Right renal pelvis (tissue), 4 donors: ENCODE results near the gene RIPOR1. TPM values are rescaled to one million over a fixed set of nuclear protein-coding genes. Genes with fewer than 3 reads are reported as not detected.

Source experiments
- DNase-seq, 4 donors: peaks; one replicate each; pipeline ENCODE4 v3.0.0-alpha.2; 2013; ENCODE audit warnings: low read depth in 4 of 4, low spot score in 3 of 4, missing footprints in 1 of 4
- polyA plus RNA-seq, 4 donors: library from polyadenylated mRNA; unstranded; fragments of 120-200 nt; gene quantifications; one replicate each; pipeline ENCODE4 v1.2.1, GENCODE V29; 2013; ENCODE audit not compliant: insufficient read length in 4 of 4

Gene RIPOR1
- polyA plus RNA-seq, 4 donors: 110 to 137 (median 117) TPM

DNA sequence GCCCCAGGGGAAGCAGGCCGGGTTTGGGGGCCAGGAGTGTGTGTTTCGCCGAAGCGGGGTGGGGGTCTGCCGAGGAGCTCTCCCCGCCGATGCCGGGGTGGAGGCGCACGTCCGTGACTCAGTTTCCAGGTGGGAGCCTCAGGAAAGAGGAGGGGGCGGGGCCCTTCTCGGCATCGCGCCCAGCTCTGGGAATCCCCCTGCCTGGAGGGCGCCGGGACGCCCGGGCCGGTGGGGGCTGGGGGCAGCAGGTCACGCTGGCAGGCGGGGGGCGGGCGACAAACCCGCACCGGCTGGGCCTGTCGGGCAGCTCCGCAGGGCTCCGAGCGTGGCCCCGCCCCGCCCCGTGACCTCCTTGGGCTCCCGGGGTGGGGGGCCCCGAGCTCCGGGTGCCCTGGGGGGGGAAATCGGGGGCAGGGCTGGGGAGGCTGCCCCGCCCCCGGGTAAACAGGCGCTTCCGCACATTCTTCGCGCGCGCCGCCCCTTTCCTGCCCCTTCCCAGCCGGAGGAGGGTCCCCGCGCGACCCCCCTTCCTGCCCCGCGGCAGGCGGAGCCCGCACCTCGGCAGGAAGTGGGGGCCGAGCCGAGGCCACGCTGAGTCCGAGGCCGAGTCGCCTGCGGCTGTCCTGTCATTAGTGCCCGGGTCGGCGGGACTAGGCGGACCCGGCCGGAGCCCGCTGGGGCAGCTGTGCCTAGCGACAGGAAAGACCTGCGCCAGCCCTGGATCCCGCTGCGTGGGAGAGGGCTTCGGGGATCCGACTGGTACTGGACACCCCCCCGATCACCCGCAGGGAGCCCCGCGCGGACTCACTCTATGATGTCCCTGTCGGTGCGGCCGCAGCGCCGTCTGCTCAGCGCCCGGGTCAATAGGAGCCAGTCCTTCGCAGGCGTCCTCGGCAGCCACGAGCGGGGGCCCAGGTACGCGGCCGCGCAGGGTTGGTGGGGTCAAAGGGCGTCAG is 9.3 kb downstream of the RIPOR1 start:
- no peak for DNase-seq

DNA sequence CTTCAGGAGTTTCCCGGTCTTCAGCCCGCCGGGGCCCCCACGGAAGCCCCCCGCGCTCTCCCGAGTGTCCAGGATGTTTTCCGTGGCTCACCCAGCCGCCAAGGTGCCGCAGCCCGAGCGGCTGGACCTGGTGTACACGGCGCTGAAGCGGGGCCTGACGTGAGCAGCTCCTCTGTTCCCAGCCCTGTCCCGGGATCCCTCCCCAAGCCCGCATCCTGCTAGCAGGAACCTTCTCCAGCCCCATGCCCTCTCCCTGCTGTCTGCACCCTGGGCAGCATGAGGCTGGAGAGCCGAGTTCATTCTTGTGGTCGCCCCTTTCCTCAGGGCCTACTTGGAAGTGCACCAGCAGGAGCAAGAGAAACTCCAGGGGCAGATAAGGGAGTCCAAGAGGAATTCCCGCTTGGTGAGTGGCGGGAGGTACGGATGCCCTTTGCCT is 10.1 kb downstream of the RIPOR1 start:
- no peak for DNase-seq

DNA sequence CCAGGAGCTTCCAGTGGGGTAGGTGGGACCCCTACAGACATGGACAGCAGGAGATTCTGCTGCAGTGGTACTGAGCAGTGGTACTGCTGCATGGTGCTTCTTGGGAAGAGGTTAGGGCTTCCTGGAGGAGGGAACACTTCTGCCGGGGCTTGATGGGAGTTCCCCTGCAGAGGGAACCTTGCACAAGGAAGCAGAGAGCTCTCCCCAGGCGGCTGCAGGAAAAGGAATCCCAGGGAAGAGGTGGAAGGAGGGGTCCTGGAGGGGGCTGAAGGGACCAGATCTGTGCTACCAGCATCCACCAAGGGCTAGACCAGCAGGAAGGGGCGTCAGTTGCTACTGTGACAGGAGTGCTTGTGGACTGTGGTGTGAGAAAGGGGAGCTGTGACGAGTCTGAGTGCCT is 10.6 kb downstream of the RIPOR1 start:
- no peak for DNase-seq

DNA sequence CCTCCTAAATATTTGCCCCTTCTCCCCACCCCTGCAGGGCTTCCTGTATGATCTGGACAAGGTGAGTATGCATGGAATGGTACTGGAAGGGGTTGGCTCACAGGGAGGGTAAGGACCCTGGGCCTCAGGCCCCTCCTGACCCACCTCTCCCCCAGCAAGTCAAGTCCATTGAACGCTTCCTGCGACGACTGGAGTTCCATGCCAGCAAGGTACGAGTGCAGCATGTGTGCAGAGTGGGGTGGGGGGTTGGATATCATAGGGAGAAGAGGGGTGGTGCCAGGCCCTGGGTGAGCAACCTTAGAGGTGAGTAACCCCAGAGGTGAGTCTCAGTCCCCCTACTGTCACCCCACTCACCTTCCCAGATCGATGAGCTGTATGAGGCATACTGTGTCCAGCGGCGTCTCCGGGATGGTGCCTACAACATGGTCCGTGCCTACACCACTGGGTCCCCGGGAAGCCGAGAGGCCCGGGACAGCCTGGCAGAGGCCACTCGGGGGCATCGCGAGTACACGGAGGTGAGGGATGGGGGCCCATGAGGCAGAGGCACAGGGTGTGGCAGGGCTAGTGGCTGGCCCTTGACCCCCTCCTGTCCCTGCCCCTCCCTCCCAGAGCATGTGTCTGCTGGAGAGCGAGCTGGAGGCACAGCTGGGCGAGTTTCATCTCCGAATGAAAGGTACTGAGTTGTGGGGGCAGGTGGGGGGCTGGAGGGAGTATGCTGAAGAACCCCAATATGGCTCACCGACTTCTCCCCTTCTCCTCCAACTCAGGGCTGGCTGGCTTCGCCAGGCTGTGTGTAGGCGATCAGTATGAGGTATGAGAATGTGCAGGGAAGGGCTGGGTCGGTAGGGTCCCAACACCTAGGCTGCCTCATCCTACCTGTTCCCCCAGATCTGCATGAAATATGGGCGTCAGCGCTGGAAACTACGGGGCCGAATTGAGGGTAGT is 11.3 kb downstream of the RIPOR1 start:
- no peak for DNase-seq

- DNase-seq: no peak
Observed at GRCh38 chr16:67540756-67541155, 12.1 kb downstream of the RIPOR1 start.

DNA sequence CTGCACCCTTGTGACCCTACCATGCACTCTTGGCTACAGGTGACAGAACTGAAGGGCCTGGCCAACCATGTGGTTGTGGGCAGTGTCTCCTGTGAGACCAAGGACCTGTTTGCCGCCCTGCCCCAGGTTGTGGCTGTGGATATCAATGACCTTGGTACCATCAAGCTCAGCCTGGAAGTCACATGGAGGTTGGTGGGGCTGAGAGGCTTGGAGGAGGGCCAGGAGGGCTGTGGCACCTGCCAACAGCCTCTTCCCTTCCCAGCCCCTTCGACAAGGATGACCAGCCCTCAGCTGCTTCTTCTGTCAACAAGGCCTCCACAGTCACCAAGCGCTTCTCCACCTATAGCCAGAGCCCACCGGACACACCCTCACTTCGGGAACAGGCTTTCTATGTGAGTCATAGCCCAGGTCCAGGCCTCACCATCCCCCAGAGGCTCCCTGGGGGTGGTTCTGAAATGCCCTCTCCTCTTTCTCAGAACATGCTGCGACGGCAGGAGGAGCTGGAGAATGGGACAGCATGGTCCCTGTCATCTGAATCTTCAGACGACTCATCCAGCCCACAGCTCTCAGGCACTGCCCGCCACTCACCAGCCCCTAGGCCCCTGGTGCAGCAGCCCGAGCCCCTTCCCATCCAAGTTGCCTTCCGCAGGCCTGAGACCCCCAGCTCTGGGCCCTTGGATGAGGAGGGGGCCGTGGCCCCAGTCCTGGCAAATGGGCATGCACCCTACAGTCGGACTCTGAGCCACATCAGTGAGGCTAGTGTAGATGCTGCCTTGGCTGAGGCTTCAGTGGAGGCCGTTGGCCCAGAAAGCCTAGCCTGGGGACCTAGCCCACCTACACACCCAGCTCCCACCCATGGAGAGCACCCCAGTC is 13.0 kb downstream of the RIPOR1 start:
- DNase-seq: no peak

DNA sequence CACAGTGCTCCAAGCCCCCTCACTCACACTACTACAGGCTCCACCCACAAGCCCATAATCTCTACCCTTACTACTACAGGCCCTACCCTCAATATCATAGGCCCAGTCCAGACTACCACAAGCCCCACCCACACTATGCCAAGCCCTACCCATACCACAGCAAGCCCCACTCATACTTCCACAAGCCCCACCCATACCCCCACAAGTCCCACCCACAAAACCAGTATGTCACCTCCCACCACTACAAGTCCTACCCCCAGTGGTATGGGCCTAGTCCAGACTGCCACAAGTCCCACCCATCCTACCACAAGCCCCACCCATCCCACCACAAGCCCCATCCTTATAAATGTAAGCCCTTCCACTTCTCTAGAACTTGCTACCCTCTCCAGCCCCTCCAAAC is 13.8 kb downstream of the RIPOR1 start:
- no peak for DNase-seq

DNA sequence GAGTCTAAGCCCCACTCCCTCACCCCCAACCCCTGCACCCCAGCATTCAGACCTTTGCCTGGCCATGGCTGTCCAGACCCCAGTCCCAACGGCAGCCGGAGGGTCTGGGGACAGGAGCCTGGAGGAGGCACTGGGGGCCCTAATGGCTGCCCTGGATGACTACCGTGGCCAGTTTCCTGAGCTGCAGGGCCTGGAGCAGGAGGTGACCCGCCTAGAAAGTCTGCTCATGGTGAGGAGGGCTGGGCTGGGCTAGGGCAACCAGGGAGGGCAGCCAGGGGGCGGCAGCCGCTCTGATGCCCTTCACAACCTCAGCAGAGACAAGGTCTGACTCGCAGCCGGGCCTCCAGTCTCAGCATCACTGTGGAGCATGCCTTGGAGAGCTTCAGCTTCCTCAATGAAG is 14.4 kb downstream of the RIPOR1 start:
- DNase-seq: no peak

DNA sequence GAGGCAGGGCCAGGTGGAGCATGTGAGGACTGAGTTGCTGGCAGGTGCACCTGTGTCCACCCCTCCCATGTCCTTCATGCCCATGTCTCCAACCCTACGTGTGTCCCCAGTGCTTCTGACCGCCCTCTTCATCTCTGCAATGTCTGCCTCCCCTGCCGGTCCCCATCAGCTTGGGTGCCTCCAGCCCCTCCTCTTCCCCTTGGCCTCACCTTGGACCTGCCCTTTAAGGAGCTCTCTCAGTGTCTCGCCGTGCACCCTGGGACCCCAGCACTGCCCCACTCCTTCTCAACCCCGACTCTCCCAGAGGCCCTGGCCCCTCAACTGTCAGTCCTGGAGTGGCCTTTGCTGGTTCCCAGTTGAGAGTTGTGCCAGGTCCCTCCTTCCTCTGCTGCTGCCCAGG is 15.0 kb downstream of the RIPOR1 start:
- no peak for DNase-seq

DNA sequence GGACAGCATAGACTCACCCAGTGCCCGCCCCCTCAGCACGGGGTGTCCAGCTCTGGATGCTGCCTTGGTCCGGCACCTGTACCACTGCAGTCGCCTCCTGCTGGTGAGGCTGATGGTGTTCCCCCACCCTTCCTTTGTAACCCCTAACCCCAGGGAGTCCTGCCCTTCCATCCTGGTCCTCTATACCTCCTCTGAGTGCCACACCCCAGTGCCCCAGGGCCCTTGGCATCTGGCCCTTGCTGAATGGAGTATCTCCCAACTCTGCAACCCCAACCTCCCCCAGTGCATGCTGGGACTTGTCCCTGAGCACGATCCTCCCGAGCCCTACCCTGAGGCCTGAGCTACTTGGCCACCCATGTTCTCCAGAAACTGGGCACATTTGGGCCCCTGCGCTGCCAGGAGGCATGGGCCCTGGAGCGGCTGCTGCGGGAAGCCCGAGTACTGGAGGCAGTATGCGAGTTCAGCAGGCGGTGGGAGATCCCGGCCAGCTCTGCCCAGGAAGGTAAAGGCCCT is 15.8 kb downstream of the RIPOR1 start:
- no peak for DNase-seq

DNA sequence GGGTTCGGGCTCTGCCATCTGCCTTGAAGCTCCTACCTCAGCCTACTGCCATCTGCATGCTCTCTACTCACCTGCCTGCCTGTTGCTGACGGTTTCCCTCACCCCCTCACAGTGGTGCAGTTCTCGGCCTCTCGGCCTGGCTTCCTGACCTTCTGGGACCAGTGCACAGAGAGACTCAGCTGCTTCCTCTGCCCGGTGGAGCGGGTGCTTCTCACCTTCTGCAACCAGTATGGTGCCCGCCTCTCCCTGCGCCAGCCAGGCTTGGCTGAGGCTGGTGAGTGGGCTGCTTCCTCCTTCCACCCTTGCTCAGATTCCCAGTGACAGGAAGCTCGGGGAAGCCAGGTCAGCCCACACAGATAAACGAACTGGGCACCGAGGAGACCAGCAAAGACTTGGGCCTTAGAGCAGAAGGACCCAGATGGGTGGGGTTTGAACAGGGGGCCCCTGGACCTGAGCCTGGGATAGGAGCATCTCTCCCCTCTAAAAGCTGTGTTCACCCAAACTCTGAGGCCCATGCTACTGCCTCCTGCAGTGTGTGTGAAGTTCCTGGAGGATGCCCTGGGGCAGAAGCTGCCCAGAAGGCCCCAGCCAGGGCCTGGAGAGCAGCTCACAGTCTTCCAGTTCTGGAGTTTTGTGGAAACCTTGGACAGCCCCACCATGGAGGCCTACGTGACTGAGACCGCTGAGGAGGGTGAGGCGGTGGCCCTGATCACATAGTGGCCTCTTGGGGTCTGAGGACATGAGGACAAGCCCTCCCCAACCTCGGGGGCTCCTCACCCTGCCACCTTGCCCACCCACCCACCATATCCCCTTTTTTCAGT is 16.4 kb downstream of the RIPOR1 start:
- no peak for DNase-seq

GRCh38 chr16:67545665-67546024 is 17.0 kb downstream of the RIPOR1 start:
- no peak for DNase-seq

DNA sequence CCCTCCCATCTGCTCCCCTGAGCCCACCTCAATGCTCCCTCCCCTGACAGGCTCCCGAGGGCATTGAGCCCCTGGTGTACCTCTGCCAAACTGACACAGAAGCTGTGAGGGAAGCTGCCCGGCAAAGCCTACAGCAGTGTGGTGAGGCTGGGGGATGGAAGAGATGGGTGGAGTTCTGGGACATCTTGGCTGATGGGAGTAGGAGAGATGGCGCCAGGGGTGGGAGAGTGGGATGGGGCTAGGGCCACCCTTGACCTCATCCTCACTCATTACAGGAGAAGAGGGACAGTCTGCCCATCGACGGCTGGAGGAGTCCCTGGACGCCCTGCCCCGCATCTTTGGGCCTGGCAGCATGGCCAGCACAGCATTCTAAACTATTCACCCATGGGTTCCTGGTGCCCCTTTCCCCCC is 17.5 kb downstream of the RIPOR1 start:
- DNase-seq: no peak

GRCh38 chr16:67546761-67547422 is 18.3 kb downstream of the RIPOR1 start:
- no peak for DNase-seq

GRCh38 chr16:67547423-67548264 is 19.0 kb downstream of the RIPOR1 start:
- no peak for DNase-seq

- no peak for DNase-seq
Observed at GRCh38 chr16:67548265-67549126, 19.9 kb downstream of the RIPOR1 start.

GRCh38 chr16:67549240-67549639 is 20.6 kb downstream of the RIPOR1 start:
- DNase-seq: no peak
